Measurements from ENCODE around the gene BICC1.

GRCh38 chr10:58578366-58578765, 65.7 kb downstream of the BICC1 start:
- TF ChIP-seq CTCF (conservative IDR thresholded peaks at IDR 0.05 in 1 of 2, IDR thresholded peaks at IDR 0.05 in 1 of 2; ENCODE audit: low read depth in 1 of 2, low read length in 2 of 2) (no peak), EZH2 (IDR thresholded peaks at IDR 0.05; ENCODE audit: low read length, missing control alignments) (no peak)
